HepG2 (cell line): ENCODE data around the gene DAAM2. TPM values are rescaled to one million over a fixed set of nuclear protein-coding genes. Genes with fewer than 3 reads are reported as not detected.

Source experiments
- ATAC-seq: fragments of 200-7000 bp; cut with Tn5 transposase; 3 replicates; pipeline ENCODE4 v1.9.1; 2020; ENCODE audit warnings: mild to moderate bottlenecking, moderate library complexity
- BruUV-seq: library from RNA; stranded (reverse); fragments of 400-500 nt; replicated peaks from 2 replicates; lab custom pipeline; 2021; lab: Mats Ljungman, UMichigan
- CTCF ChIA-PET: fragments of 300-600 bp; formaldehyde crosslinking; extraction: SDS; loops from one replicate; lab custom pipeline; 2021; ENCODE audit warnings: low total read pairs, inconsistent platforms, low intra/inter-chr PET ratio; lab: Yijun Ruan, JAX
- POLR2A ChIA-PET: fragments of 350-600 bp; sonication (Branson Sonifier 250); formaldehyde crosslinking; loops from one replicate; lab custom pipeline; 2020; ENCODE audit warnings: antibody characterized with exemption, inconsistent platforms; lab: Yijun Ruan, JAX
- DNase-seq: peaks from one replicate; pipeline ENCODE4 v3.0.0-alpha.2; 2015; ENCODE audit warnings: low spot score
- FAIRE-seq: peaks from 3 replicates; lab custom pipeline; 2011; peaks lifted over from hg19 to GRCh38; lab: Jason Lieb, UNC
- H2AFZ ChIP-seq: one replicate; pipeline ENCODE4 v1.6.1; 2011; ENCODE audit warnings: low read length, inconsistent platforms
- H3K27ac ChIP-seq: fragments of 300-600 bp; 3 replicates; pipeline ENCODE4 v1.8.0; 2011; ENCODE audit warnings: mixed run types, mild to moderate bottlenecking, mixed read lengths, low read length, inconsistent platforms; ENCODE audit not compliant: insufficient read depth; ENCODE audit errors: extremely low read length
- H3K27me3 ChIP-seq, 2 experiments: fragments of 200-600 bp in 1 of 2; 2 replicates in 1 of 2; 3 replicates in 1 of 2; pipeline versions ENCODE4 v1.6.0 to v1.8.0; 2011; ENCODE audit warnings: low read length in 2 of 2, mild to moderate bottlenecking in 2 of 2, moderate library complexity in 2 of 2, inconsistent platforms in 1 of 2; ENCODE audit not compliant: insufficient read depth in 2 of 2, control insufficient read depth in 1 of 2
- H3K36me3 ChIP-seq, 2 experiments: fragments of 200-600 bp in 1 of 2; replicated peaks in 1 of 2; 2 replicates in 1 of 2; 3 replicates in 1 of 2; pipeline versions ENCODE4 v1.5.1 to v1.8.0; 2011; ENCODE audit warnings: low read length in 2 of 2, inconsistent platforms in 1 of 2; ENCODE audit not compliant: insufficient read depth in 2 of 2, control insufficient read depth in 1 of 2
- H3K4me1 ChIP-seq: 2 replicates; pipeline ENCODE4 v1.5.1; 2012; ENCODE audit warnings: low read length, inconsistent platforms; ENCODE audit not compliant: insufficient read depth
- H3K4me2 ChIP-seq: 2 replicates; pipeline ENCODE4 v1.6.0; 2011; ENCODE audit warnings: low read depth, low read length, inconsistent platforms
- H3K4me3 ChIP-seq, 3 experiments: fragments of 200-600 bp in 1 of 3; sonication (generic), shearing (Covaris generic) in 1 of 3; replicated peaks in 1 of 3; 2 replicates each; pipeline ENCODE4 v1.5.1; 2011 to 2016; ENCODE audit warnings: low read length in 3 of 3, inconsistent platforms in 2 of 3, low read depth in 2 of 3, mild to moderate bottlenecking in 2 of 3, control low read depth in 1 of 3, mixed read lengths in 1 of 3; ENCODE audit not compliant: insufficient read depth in 1 of 3
- H3K79me2 ChIP-seq: one replicate; pipeline ENCODE4 v1.6.1; 2011; ENCODE audit warnings: low read length, inconsistent platforms; ENCODE audit not compliant: insufficient read depth
- H3K9ac ChIP-seq: 2 replicates; pipeline ENCODE4 v1.6.0; 2011; ENCODE audit warnings: mild to moderate bottlenecking, low read depth, low read length, inconsistent platforms; ENCODE audit not compliant: insufficient read depth
- H3K9me3 ChIP-seq: 2 replicates; pipeline ENCODE4 v1.5.1; 2012; ENCODE audit warnings: mild to moderate bottlenecking, low read length
- H4K20me1 ChIP-seq: 2 replicates; pipeline ENCODE4 v1.6.0; 2011; ENCODE audit warnings: inconsistent platforms, mild to moderate bottlenecking, low read length, moderate library complexity; ENCODE audit not compliant: insufficient read depth
- DNMT3B ChIP-seq: conservative IDR thresholded peaks from 2 replicates; pipeline ENCODE4 v1.6.1; 2016; ENCODE audit warnings: missing biosample characterization, control low read depth
- KLF11 ChIP-seq: IDR thresholded peaks from 2 replicates; pipeline ENCODE4 v1.6.1; 2016; ENCODE audit warnings: missing compliant biosample characterization
- NFYC ChIP-seq: IDR thresholded peaks from 2 replicates; pipeline ENCODE4 v1.6.1; 2016; ENCODE audit warnings: missing genetic modification reagents, missing compliant biosample characterization
- NR2F2 ChIP-seq: IDR thresholded peaks from 2 replicates; pipeline ENCODE4 v1.6.1; 2012; ENCODE audit warnings: low read depth, inconsistent platforms, borderline replicate concordance
- REL ChIP-seq: sonication (generic); formaldehyde crosslinking; conservative IDR thresholded peaks from 2 replicates; pipeline ENCODE4 v1.8.0; 2022; ENCODE audit warnings: mild to moderate bottlenecking, missing genetic modification reagents, moderate library complexity
- RFXAP ChIP-seq: sonication (generic); formaldehyde crosslinking; IDR thresholded peaks from 2 replicates; pipeline ENCODE4 v1.4.0; 2020; ENCODE audit warnings: missing genetic modification reagents, borderline replicate concordance
- SPEN ChIP-seq: sonication (generic); formaldehyde crosslinking; IDR thresholded peaks from 2 replicates; pipeline ENCODE4 v1.5.1; 2020; ENCODE audit warnings: low read depth, mild to moderate bottlenecking, missing genetic modification reagents
- ZBTB38 ChIP-seq: sonication (generic); formaldehyde crosslinking; IDR thresholded peaks from 2 replicates; pipeline ENCODE4 v1.5.1; 2020; ENCODE audit warnings: mild to moderate bottlenecking, missing genetic modification reagents
- ZKSCAN8 ChIP-seq: IDR thresholded peaks from 2 replicates; pipeline ENCODE4 v1.6.1; 2016; ENCODE audit warnings: borderline replicate concordance, missing genetic modification reagents, missing compliant biosample characterization
- ZNF225 ChIP-seq: sonication (generic); formaldehyde crosslinking; IDR thresholded peaks from 2 replicates; pipeline ENCODE4 v1.4.0; 2020; ENCODE audit warnings: mild to moderate bottlenecking, missing genetic modification reagents
- ZNF383 ChIP-seq: sonication (generic); formaldehyde crosslinking; IDR thresholded peaks from 2 replicates; pipeline ENCODE4 v1.4.0; 2020; ENCODE audit warnings: missing genetic modification reagents, mild to moderate bottlenecking, borderline replicate concordance
- WGBS: methylation state at CpG from one replicate; pipeline ENCODE4 v1.1.6; 2017; ENCODE audit warnings: low lambda C conversion rate; 5-methylcytosine and 5-hydroxymethylcytosine counted together
- in situ Hi-C: cut with HindIII; loops from 2 replicates; pipeline ENCODE4 v1.10.0; 2017; ENCODE audit warnings: low pct_unique_long_range_greater_than_20kb; ENCODE audit not compliant: extremely low pct_ligation_motif_present
- intact Hi-C: fragments of 100-400 bp; cut with micrococcal nuclease; formaldehyde crosslinking; loops from one replicate; pipeline ENCODE4 v1.10.0; 2022; ENCODE audit not compliant: unreplicated experiment
- polyA plus RNA-seq, 8 experiments: library from polyadenylated mRNA; depleted of rRNA in 3 of 8; stranded (reverse) in 7 of 8; unstranded in 1 of 8; fragments of >200 nt; fragmentation: Illumina TruSeq in 4 of 8; extraction: Trizol in 4 of 8; gene quantifications; 2 replicates each; pipeline versions ENCODE4 v1.2.1 to v1.2.3, GENCODE V29; 2011 to 2016; ENCODE audit warnings: low read depth in 4 of 8, missing spikeins in 1 of 8, mixed read lengths in 1 of 8; ENCODE audit not compliant: insufficient read depth in 1 of 8
- total RNA-seq, 5 experiments: library from RNA; depleted of rRNA; stranded (reverse); fragments of >200 nt; fragmentation: Illumina TruSeq; extraction: Trizol; gene quantifications; 2 replicates each; pipeline ENCODE4 v1.2.3, GENCODE V29; 2016; ENCODE audit warnings: low read depth in 1 of 5
- TF ChIP-seq, protein P1 (sequence below): sonication (generic); formaldehyde crosslinking; IDR thresholded peaks from 2 replicates; pipeline ENCODE4 v1.4.0; 2020; ENCODE audit warnings: missing genetic modification reagents
- TF ChIP-seq, protein P2 (sequence below): sonication (generic); formaldehyde crosslinking; IDR thresholded peaks from 2 replicates; pipeline ENCODE4 v1.8.1; 2023; ENCODE audit warnings: mild to moderate bottlenecking, missing genetic modification reagents
- TF ChIP-seq, protein P3 (sequence below): sonication (generic); formaldehyde crosslinking; IDR thresholded peaks from 2 replicates; pipeline ENCODE4 v1.5.1; 2020; ENCODE audit warnings: mild to moderate bottlenecking, missing genetic modification reagents, borderline replicate concordance
- TF ChIP-seq, protein P4 (sequence below): sonication (generic); formaldehyde crosslinking; IDR thresholded peaks from 2 replicates; pipeline ENCODE4 v1.9.0; 2021; ENCODE audit warnings: missing genetic modification reagents, borderline replicate concordance
- TF ChIP-seq, protein P5 (sequence below): IDR thresholded peaks from 2 replicates; pipeline ENCODE4 v1.6.1; 2016; ENCODE audit warnings: missing compliant biosample characterization, missing genetic modification reagents, borderline replicate concordance

DAAM2 gene
- total and polyA plus RNA-seq, 2 of the 13 experiments (the other 11 are each of a cell fraction or from before 2014, with no cell fraction given): 0.01 TPM; not detected in 1

DNA sequence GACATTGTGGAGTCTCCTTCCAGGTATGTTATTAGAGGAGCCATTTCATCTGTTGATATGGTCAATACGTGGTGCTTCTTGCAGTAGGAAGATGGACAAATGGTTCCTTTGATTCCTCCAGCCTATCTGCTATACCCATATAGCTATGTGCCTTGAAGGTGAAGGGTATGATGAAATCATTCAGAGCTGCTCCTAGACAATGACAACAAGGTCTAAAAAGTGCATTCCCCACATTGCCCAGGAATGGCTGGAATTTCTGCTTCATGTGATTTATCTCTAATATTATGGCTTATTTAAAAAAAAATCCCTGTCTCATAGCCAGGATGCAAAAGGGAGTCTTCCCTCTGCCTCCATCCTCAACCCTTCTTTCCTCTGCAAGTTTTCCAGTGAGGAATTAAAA, 14.1 kb downstream of the DAAM2 start (continued):
- TF ChIP-seq, protein P1, sequence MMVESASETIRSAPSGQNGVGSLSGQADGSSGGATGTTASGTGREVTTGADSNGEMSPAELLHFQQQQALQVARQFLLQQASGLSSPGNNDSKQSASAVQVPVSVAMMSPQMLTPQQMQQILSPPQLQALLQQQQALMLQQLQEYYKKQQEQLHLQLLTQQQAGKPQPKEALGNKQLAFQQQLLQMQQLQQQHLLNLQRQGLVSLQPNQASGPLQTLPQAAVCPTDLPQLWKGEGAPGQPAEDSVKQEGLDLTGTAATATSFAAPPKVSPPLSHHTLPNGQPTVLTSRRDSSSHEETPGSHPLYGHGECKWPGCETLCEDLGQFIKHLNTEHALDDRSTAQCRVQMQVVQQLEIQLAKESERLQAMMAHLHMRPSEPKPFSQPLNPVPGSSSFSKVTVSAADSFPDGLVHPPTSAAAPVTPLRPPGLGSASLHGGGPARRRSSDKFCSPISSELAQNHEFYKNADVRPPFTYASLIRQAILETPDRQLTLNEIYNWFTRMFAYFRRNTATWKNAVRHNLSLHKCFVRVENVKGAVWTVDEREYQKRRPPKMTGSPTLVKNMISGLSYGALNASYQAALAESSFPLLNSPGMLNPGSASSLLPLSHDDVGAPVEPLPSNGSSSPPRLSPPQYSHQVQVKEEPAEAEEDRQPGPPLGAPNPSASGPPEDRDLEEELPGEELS (CRISPR knock-in tag): no peak
- TF ChIP-seq ZKSCAN8 (CRISPR knock-in tag) (no peak), ZBTB38 (CRISPR knock-in tag) (no peak), DNMT3B (CRISPR knock-in tag) (no peak)
- TF ChIP-seq, protein P2, sequence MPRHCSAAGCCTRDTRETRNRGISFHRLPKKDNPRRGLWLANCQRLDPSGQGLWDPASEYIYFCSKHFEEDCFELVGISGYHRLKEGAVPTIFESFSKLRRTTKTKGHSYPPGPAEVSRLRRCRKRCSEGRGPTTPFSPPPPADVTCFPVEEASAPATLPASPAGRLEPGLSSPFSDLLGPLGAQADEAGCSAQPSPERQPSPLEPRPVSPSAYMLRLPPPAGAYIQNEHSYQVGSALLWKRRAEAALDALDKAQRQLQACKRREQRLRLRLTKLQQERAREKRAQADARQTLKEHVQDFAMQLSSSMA (CRISPR knock-in tag): no peak

DNA sequence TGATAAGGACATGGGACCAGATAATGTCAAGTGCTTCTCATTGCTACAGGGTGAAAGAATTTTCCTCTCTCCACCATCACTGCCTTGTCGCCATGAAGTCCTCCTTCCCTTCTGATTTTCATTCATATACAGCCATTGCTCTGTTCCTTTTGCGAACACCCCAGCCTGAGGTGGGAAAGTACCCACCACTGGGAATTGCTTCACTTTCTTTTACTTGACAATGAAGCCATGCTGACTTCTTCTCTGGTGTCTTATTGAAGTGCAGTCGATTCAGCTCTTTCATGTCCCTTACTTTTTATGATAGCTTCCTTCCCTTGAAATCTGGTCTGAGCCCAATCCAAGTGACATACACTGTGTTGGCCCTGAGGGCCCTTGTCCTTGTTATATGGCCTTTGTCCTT, 16.2 kb downstream of the DAAM2 start:
- ATAC-seq: no peak
- in situ Hi-C loops: no loop called here
- H3K36me3 ChIP-seq: no peaks in the 10 kb centered on the region
- no peak overlapping the region for H3K4me2 ChIP-seq
- no peak for DNase-seq
- H3K27me3 ChIP-seq: no peaks in the 10 kb centered on the region; a peak in 1 of 5 replicates
- POLR2A ChIA-PET: no interaction called here
- FAIRE-seq: no peak
- 45% methylated on average over 3 of the region's 3 CpGs for WGBS
- no peaks in the 10 kb centered on the region for H3K79me2 ChIP-seq
- intact Hi-C loops: no loop called here
- no peak overlapping the region for H3K9ac ChIP-seq
- H3K4me3 ChIP-seq: no peak overlapping the region
- H3K4me1 ChIP-seq: no peaks in the 10 kb centered on the region
- no peak overlapping the region for H2AFZ ChIP-seq
- CTCF ChIA-PET: no interaction called here
- H4K20me1 ChIP-seq: no peaks in the 10 kb centered on the region
- H3K27ac ChIP-seq: no peak overlapping the region
- BruUV-seq: no TSS peak
- no peaks in the 10 kb centered on the region for H3K9me3 ChIP-seq
- TF ChIP-seq ZNF225 (CRISPR knock-in tag) (no peak), NFYC (no peak), ZNF383 (CRISPR knock-in tag) (no peak), KLF11 (CRISPR knock-in tag) (no peak), REL (CRISPR knock-in tag) (no peak), NR2F2 (no peak), RFXAP (no peak), SPEN (CRISPR knock-in tag) (no peak)
- TF ChIP-seq, protein P3, sequence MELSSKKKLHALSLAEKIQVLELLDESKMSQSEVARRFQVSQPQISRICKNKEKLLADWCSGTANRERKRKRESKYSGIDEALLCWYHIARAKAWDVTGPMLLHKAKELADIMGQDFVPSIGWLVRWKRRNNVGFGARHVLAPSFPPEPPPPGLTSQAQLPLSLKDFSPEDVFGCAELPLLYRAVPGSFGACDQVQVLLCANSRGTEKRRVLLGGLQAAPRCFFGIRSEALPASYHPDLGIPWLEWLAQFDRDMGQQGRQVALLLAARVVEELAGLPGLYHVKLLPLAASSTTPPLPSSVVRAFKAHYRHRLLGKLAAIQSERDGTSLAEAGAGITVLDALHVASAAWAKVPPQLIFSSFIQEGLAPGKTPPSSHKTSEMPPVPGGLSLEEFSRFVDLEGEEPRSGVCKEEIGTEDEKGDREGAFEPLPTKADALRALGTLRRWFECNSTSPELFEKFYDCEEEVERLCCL (CRISPR knock-in tag): no peak
- TF ChIP-seq, protein P4, sequence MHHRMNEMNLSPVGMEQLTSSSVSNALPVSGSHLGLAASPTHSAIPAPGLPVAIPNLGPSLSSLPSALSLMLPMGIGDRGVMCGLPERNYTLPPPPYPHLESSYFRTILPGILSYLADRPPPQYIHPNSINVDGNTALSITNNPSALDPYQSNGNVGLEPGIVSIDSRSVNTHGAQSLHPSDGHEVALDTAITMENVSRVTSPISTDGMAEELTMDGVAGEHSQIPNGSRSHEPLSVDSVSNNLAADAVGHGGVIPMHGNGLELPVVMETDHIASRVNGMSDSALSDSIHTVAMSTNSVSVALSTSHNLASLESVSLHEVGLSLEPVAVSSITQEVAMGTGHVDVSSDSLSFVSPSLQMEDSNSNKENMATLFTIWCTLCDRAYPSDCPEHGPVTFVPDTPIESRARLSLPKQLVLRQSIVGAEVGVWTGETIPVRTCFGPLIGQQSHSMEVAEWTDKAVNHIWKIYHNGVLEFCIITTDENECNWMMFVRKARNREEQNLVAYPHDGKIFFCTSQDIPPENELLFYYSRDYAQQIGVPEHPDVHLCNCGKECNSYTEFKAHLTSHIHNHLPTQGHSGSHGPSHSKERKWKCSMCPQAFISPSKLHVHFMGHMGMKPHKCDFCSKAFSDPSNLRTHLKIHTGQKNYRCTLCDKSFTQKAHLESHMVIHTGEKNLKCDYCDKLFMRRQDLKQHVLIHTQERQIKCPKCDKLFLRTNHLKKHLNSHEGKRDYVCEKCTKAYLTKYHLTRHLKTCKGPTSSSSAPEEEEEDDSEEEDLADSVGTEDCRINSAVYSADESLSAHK: no peak
- TF ChIP-seq, protein P5, sequence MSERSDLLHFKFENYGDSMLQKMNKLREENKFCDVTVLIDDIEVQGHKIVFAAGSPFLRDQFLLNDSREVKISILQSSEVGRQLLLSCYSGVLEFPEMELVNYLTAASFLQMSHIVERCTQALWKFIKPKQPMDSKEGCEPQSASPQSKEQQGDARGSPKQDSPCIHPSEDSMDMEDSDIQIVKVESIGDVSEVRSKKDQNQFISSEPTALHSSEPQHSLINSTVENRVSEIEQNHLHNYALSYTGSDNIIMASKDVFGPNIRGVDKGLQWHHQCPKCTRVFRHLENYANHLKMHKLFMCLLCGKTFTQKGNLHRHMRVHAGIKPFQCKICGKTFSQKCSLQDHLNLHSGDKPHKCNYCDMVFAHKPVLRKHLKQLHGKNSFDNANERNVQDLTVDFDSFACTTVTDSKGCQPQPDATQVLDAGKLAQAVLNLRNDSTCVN: no peak
